Cardiac muscle cell (in vitro differentiated cells and primary cell): Measurements from ENCODE around the gene TEAD4. TPM values are rescaled to one million over a fixed set of nuclear protein-coding genes. Genes with fewer than 3 reads are reported as not detected.
A peak's percentile ranks its signal among the peaks of the same experiment; 100 is the strongest.

Experiments used
- DNase-seq, 2 donors: peaks; one replicate each; pipeline versions ENCODE4 v3.0.0 to v3.0.0-alpha.2; 2010 to 2017; ENCODE audit warnings: low read depth in 1 of 2, low spot score in 1 of 2
- H3K27ac ChIP-seq: fragments of 200-600 bp; sonication (generic); 2 replicates; pipeline ENCODE4 v1.5.1; 2016
- H3K27me3 ChIP-seq: fragments of 200-600 bp; sonication (generic); 2 replicates; pipeline ENCODE4 v1.6.0; 2016; ENCODE audit warnings: control low read depth
- H3K36me3 ChIP-seq: fragments of 200-600 bp; sonication (generic); 2 replicates; pipeline ENCODE4 v1.5.1; 2016; ENCODE audit warnings: control low read depth
- H3K4me1 ChIP-seq: fragments of 200-600 bp; sonication (generic); 2 replicates; pipeline ENCODE4 v1.8.1; 2017; ENCODE audit warnings: low read depth, mild to moderate bottlenecking, mixed run types
- H3K4me3 ChIP-seq: fragments of 200-600 bp; sonication (generic); 2 replicates; pipeline ENCODE4 v1.5.1; 2016; ENCODE audit warnings: mild to moderate bottlenecking
- H3K9me3 ChIP-seq: fragments of 200-600 bp; sonication (generic); 2 replicates; pipeline ENCODE4 v1.5.1; 2017; ENCODE audit warnings: low read depth, mild to moderate bottlenecking, control low read depth
- CTCF ChIP-seq: IDR thresholded peaks from 2 replicates; pipeline ENCODE4 v1.5.1; 2012; ENCODE audit warnings: low read depth, mild to moderate bottlenecking, low read length
- polyA plus RNA-seq: library from polyadenylated mRNA; unstranded; fragments of >200 nt; fragmentation: Nextera tagmentation; extraction: Ambion mirVana; gene quantifications from 2 replicates; pipeline ENCODE4 v1.2.1, GENCODE V29; 2016
- total RNA-seq: library from RNA; depleted of rRNA; stranded (reverse); fragments of >200 nt; gene quantifications from 2 replicates; pipeline ENCODE4 v1.2.3, GENCODE V29; 2016

Gene TEAD4
- total and polyA plus RNA-seq, 2 experiments from 2014 or later, result 21.3 to 31.9 TPM

- no peak overlapping the region for H3K4me3 ChIP-seq
- peaks cover 3% of the 10 kb centered on the region for H3K36me3 ChIP-seq
- TF ChIP-seq CTCF, result peak; percentile 84
- peak overlapping the region; percentile 13 for H3K27ac ChIP-seq
- no peaks in the 10 kb centered on the region for H3K27me3 ChIP-seq
- H3K4me1 ChIP-seq, result peaks cover 13% of the 10 kb centered on the region
- peak; percentile 76 to 88 for DNase-seq
- no peaks in the 10 kb centered on the region for H3K9me3 ChIP-seq
Measured at GRCh38 chr12:3034067-3034750, 75.0 kb downstream of the TEAD4 start.

GRCh38 chr12:3035171-3035570, 76.0 kb downstream of the TEAD4 start:
- TF ChIP-seq CTCF, result no peak
- H3K4me1 ChIP-seq, result peaks cover 13% of the 10 kb centered on the region
- no peaks in the 10 kb centered on the region for H3K27me3 ChIP-seq
- H3K4me3 ChIP-seq, result no peak overlapping the region
- no peaks in the 10 kb centered on the region for H3K9me3 ChIP-seq
- peak overlapping the region; percentile 50 for H3K27ac ChIP-seq
- peaks cover 3% of the 10 kb centered on the region for H3K36me3 ChIP-seq
- DNase-seq, result peak; percentile 31

GRCh38 chr12:3035815-3036702, 76.9 kb downstream of the TEAD4 start:
- H3K27me3 ChIP-seq, result no peaks in the 10 kb centered on the region
- H3K9me3 ChIP-seq, result no peaks in the 10 kb centered on the region
- H3K4me1 ChIP-seq, result peaks cover 13% of the 10 kb centered on the region
- no peak overlapping the region for H3K27ac ChIP-seq
- H3K36me3 ChIP-seq, result peaks cover 3% of the 10 kb centered on the region
- DNase-seq, result peak; percentile 32 to 34
- TF ChIP-seq CTCF, result peak; percentile 53
- H3K4me3 ChIP-seq, result no peak overlapping the region

- Histone ChIP-seq H3K9me3 (no peaks in the 10 kb centered on the region), H3K4me1 (peaks cover 13% of the 10 kb centered on the region), H3K4me3 (no peak overlapping the region), H3K27ac (no peak overlapping the region), H3K36me3 (peaks cover 3% of the 10 kb centered on the region), H3K27me3 (no peaks in the 10 kb centered on the region)
- no peak for DNase-seq
- TF ChIP-seq CTCF, result no peak
Measured at GRCh38 chr12:3036901-3037600, 77.9 kb downstream of the TEAD4 start.

GRCh38 chr12:3038166-3038565, 79.0 kb downstream of the TEAD4 start:
- no peak for TF ChIP-seq CTCF
- peaks cover 9% of the 10 kb centered on the region for H3K4me1 ChIP-seq
- H3K27me3 ChIP-seq, result no peaks in the 10 kb centered on the region
- no peak for DNase-seq
- H3K27ac ChIP-seq, result no peak overlapping the region
- H3K4me3 ChIP-seq, result no peak overlapping the region
- peaks cover 3% of the 10 kb centered on the region for H3K36me3 ChIP-seq
- H3K9me3 ChIP-seq, result no peaks in the 10 kb centered on the region
